ENCODE results near the gene NEURL1B. TPM values are rescaled to one million over a fixed set of nuclear protein-coding genes. Genes with fewer than 3 reads are reported as not detected.
"Not testable (repeated sequence)": the region's sequence is repeated elsewhere in the genome, so short reads cannot be mapped to it uniquely, and the experiment has no call there.

Gene NEURL1B
- total RNA-seq, 1 donor from 2014 or later: 4.4 TPM

- TF ChIP-seq CTCF (conservative IDR thresholded peaks at IDR 0.05; ENCODE audit: low read depth, low read length): no peak
Observed at GRCh38 chr5:172676914-172677475, 35.9 kb downstream of the NEURL1B start.

GRCh38 chr5:172678362-172678874, 37.4 kb downstream of the NEURL1B start:
- DNase-seq (ENCODE audit: low read depth); H3K4me3 ChIP-seq (ENCODE audit: low read depth, low read length): not testable (repeated sequence)

More at GRCh38 chr5:172676914-172677475, 35.9 kb downstream of the NEURL1B start:
- DNase-seq (ENCODE audit: low read depth): no peak
- H3K4me3 ChIP-seq (ENCODE audit: low read depth, low read length): no peak overlapping the region

- no peak for TF ChIP-seq CTCF (conservative IDR thresholded peaks at IDR 0.05; ENCODE audit: low read depth, low read length)
- H3K4me3 ChIP-seq (ENCODE audit: low read depth, low read length): no peak overlapping the region
- no peak for DNase-seq (ENCODE audit: low read depth)
Observed at GRCh38 chr5:172678902-172679301, 37.8 kb downstream of the NEURL1B start.

- no peak for DNase-seq (ENCODE audit: low read depth)
- no peak overlapping the region for H3K4me3 ChIP-seq (ENCODE audit: low read depth, low read length)
- no peak for TF ChIP-seq CTCF (conservative IDR thresholded peaks at IDR 0.05; ENCODE audit: low read depth, low read length)
Observed at GRCh38 chr5:172679628-172680212, 38.7 kb downstream of the NEURL1B start.

GRCh38 chr5:172680921-172681320, 39.9 kb downstream of the NEURL1B start:
- no peak for TF ChIP-seq CTCF (conservative IDR thresholded peaks at IDR 0.05; ENCODE audit: low read depth, low read length)
- no peak overlapping the region for H3K4me3 ChIP-seq (ENCODE audit: low read depth, low read length)
- no peak for DNase-seq (ENCODE audit: low read depth)

GRCh38 chr5:172681421-172681820, 40.4 kb downstream of the NEURL1B start:
- no peak for DNase-seq (ENCODE audit: low read depth)
- no peak overlapping the region for H3K4me3 ChIP-seq (ENCODE audit: low read depth, low read length)
- no peak for TF ChIP-seq CTCF (conservative IDR thresholded peaks at IDR 0.05; ENCODE audit: low read depth, low read length)

GRCh38 chr5:172683264-172683644, 42.2 kb downstream of the NEURL1B start:
- H3K4me3 ChIP-seq (ENCODE audit: low read depth, low read length): no peak overlapping the region
- TF ChIP-seq CTCF (conservative IDR thresholded peaks at IDR 0.05; ENCODE audit: low read depth, low read length): no peak
- no peak for DNase-seq (ENCODE audit: low read depth)

Data from epithelial cell of proximal tubule (primary cell).